ENCODE data around the gene FLCN.

GRCh38 chr17:17170346-17170985, 66.5 kb downstream of the FLCN start:
- no peak for TF ChIP-seq RFX5 (IDR thresholded peaks at IDR 0.05)
- TF ChIP-seq POLR2A (IDR thresholded peaks at IDR 0.05; ENCODE audit: low read length): no peak
- TF ChIP-seq ELK1 (IDR thresholded peaks at IDR 0.05; ENCODE audit: low read depth, low read length): no peak
- TF ChIP-seq CTCF (IDR thresholded peaks at IDR 0.05): no peak
- no peak for TF ChIP-seq SMC3 (IDR thresholded peaks at IDR 0.05)
- no peak for TF ChIP-seq MYC (IDR thresholded peaks at IDR 0.05; ENCODE audit: borderline replicate concordance, low read length)

All from A549 (cell line).